DMS114 treated with DMSO at 0.1 percent for 48 hours (cell line): ENCODE measurements around the gene GPR149.
"Not testable (repeated sequence)": the region's sequence is repeated elsewhere in the genome, so short reads cannot be mapped to it uniquely, and the experiment has no call there.

Source experiments
- DNase-seq: peaks from one replicate; lab custom pipeline; 2025; ENCODE audit not compliant: unreplicated experiment; lab: John Stamatoyannopoulos, UW

Gene GPR149

GRCh38 chr3:154430014-154430413, at the start of gene GPR149:
Gene GPR149 (minus strand): TSS chr3:154430190. CDS start chr3:154429615, 575 bp downstream.
- peak; percentile 5 for DNase-seq

GRCh38 chr3:154473769-154474168, 43.8 kb upstream of the GPR149 start:
- no peak for DNase-seq

GRCh38 chr3:154469585-154469984, 39.6 kb upstream of the GPR149 start:
- DNase-seq: no peak

GRCh38 chr3:154464440-154465190, 34.6 kb upstream of the GPR149 start:
- no peak for DNase-seq

GRCh38 chr3:154458560-154458959, 28.6 kb upstream of the GPR149 start:
- DNase-seq: no peak

GRCh38 chr3:154439081-154439480, 9.1 kb upstream of the GPR149 start:
- DNase-seq: not testable (repeated sequence)

- no peak for DNase-seq
These were observed 1.1 kb upstream of the GPR149 start for GRCh38 chr3:154431043-154431442.

GRCh38 chr3:154428286-154429206, 1.4 kb downstream of the GPR149 start:
- no peak for DNase-seq

- DNase-seq: no peak
These were observed 2.2 kb downstream of the GPR149 start for GRCh38 chr3:154427685-154428285.

GRCh38 chr3:154422694-154423093, 7.3 kb downstream of the GPR149 start:
- no peak for DNase-seq

GRCh38 chr3:154421083-154421482, 8.9 kb downstream of the GPR149 start:
- no peak for DNase-seq

- DNase-seq: no peak
These were observed 31.7 kb downstream of the GPR149 start for GRCh38 chr3:154398084-154398967.

GRCh38 chr3:154389861-154390260, 40.1 kb downstream of the GPR149 start:
- no peak for DNase-seq

GRCh38 chr3:154384479-154384878, 45.5 kb downstream of the GPR149 start:
- no peak for DNase-seq

- DNase-seq: no peak
These were observed 51.7 kb downstream of the GPR149 start for GRCh38 chr3:154378311-154378710.

GRCh38 chr3:154367221-154367620, 62.8 kb downstream of the GPR149 start:
- no peak for DNase-seq

GRCh38 chr3:154364849-154365248, 65.1 kb downstream of the GPR149 start:
- DNase-seq: no peak

- DNase-seq: no peak
These were observed 68.9 kb downstream of the GPR149 start for GRCh38 chr3:154361099-154361498.

GRCh38 chr3:154356009-154356408, 74.0 kb downstream of the GPR149 start:
- no peak for DNase-seq

- no peak for DNase-seq
These were observed 80.8 kb downstream of the GPR149 start for GRCh38 chr3:154349223-154349622.
